GM23338 (cell line): ENCODE measurements around the gene LTBP4. TPM values are rescaled to one million over a fixed set of nuclear protein-coding genes. Genes with fewer than 3 reads are reported as not detected.

Experiments
- ATAC-seq: fragments of 200-7000 bp; cut with Tn5 transposase; 3 replicates; pipeline ENCODE4 v1.9.1; 2020
- DNase-seq: peaks from one replicate; pipeline ENCODE4 v3.0.0-alpha.2; 2015; ENCODE audit warnings: low spot score
- H2AFZ ChIP-seq: fragments of 200-600 bp; sonication (generic); 2 replicates; pipeline ENCODE4 v1.8.0; 2016; ENCODE audit warnings: antibody characterized with exemption, mild to moderate bottlenecking, moderate library complexity
- H3F3A ChIP-seq: fragments of 200-600 bp; sonication (generic); replicated peaks from 2 replicates; pipeline ENCODE4 v1.8.0; 2017; ENCODE audit warnings: antibody characterized with exemption, mixed run types, low read depth
- H3K27ac ChIP-seq: fragments of 200-600 bp; sonication (generic); 2 replicates; pipeline ENCODE4 v1.6.1; 2016; ENCODE audit warnings: low read depth
- H3K27me3 ChIP-seq: fragments of 200-600 bp; sonication (generic); 2 replicates; pipeline ENCODE4 v1.8.0; 2016; ENCODE audit warnings: mild to moderate bottlenecking, mixed run types, moderate library complexity; ENCODE audit not compliant: insufficient read depth
- H3K36me3 ChIP-seq: fragments of 200-600 bp; sonication (generic); 2 replicates; pipeline ENCODE4 v1.8.0; 2016; ENCODE audit warnings: mild to moderate bottlenecking; ENCODE audit not compliant: insufficient read depth
- H3K4me1 ChIP-seq: fragments of 200-600 bp; sonication (generic); 2 replicates; pipeline ENCODE4 v1.8.0; 2016; ENCODE audit warnings: mild to moderate bottlenecking, moderate library complexity; ENCODE audit not compliant: insufficient read depth
- H3K4me2 ChIP-seq: fragments of 200-600 bp; sonication (generic); 2 replicates; pipeline ENCODE4 v1.7.1; 2017; ENCODE audit warnings: mixed run types
- H3K4me3 ChIP-seq: fragments of 200-600 bp; sonication (generic); 2 replicates; pipeline ENCODE4 v1.6.1; 2016; ENCODE audit warnings: mixed run types
- H3K79me2 ChIP-seq: fragments of 200-600 bp; sonication (generic); replicated peaks from 2 replicates; pipeline ENCODE4 v1.8.0; 2017; ENCODE audit warnings: mild to moderate bottlenecking; ENCODE audit not compliant: insufficient read depth
- H3K9me2 ChIP-seq: fragments of 200-600 bp; sonication (generic); 2 replicates; pipeline ENCODE4 v1.8.0; 2017; ENCODE audit not compliant: insufficient read depth
- H4K20me1 ChIP-seq: fragments of 200-600 bp; sonication (generic); replicated peaks from 2 replicates; pipeline ENCODE4 v1.8.0; 2017; ENCODE audit warnings: mild to moderate bottlenecking; ENCODE audit not compliant: insufficient read depth
- H3K27ac Mint-ChIP-seq: 2 replicates; pipeline ENCODE4 v1.8.0; 2020; ENCODE audit warnings: inconsistent platforms, mild to moderate bottlenecking, moderate library complexity, mixed read lengths
- H3K27me3 Mint-ChIP-seq: 3 replicates; pipeline ENCODE4 v1.8.0; 2022; ENCODE audit warnings: low read depth, mild to moderate bottlenecking, moderate library complexity, mixed read lengths, inconsistent platforms; ENCODE audit not compliant: insufficient read depth, poor library complexity
- H3K36me3 Mint-ChIP-seq: 3 replicates; pipeline ENCODE4 v1.8.0; 2021; ENCODE audit warnings: low read depth, mild to moderate bottlenecking, inconsistent platforms, moderate library complexity, mixed read lengths
- H3K4me1 Mint-ChIP-seq: 3 replicates; pipeline ENCODE4 v1.8.0; 2020; ENCODE audit warnings: mild to moderate bottlenecking, inconsistent platforms, mixed read lengths
- H3K4me3 Mint-ChIP-seq: 3 replicates; pipeline ENCODE4 v1.8.0; 2021; ENCODE audit warnings: moderate library complexity, mild to moderate bottlenecking, inconsistent platforms, mixed read lengths
- H3K9me3 Mint-ChIP-seq: 3 replicates; pipeline ENCODE4 v1.8.0; 2020; ENCODE audit warnings: moderate library complexity, mild to moderate bottlenecking, inconsistent platforms, mixed read lengths
- CREB1 ChIP-seq: fragments of 250-450 bp; sonication (Bioruptor Pico); IDR thresholded peaks from 2 replicates; pipeline ENCODE4 v1.5.0; 2020; ENCODE audit warnings: low read depth, mild to moderate bottlenecking, moderate library complexity
- JUNB ChIP-seq: IDR thresholded peaks from one replicate; pipeline ENCODE4 v1.6.1; 2016; ENCODE audit warnings: antibody characterized with exemption; ENCODE audit not compliant: unreplicated experiment
- NANOG ChIP-seq: IDR thresholded peaks from 2 replicates; pipeline ENCODE4 v1.6.1; 2016; ENCODE audit warnings: antibody characterized with exemption, borderline replicate concordance
- POLR2AphosphoS5 ChIP-seq: IDR thresholded peaks from 2 replicates; pipeline ENCODE4 v1.6.1; 2016; ENCODE audit warnings: antibody characterized with exemption, low read depth
- STAT1 ChIP-seq: IDR thresholded peaks from one replicate; pipeline ENCODE4 v1.6.1; 2016; ENCODE audit warnings: antibody characterized with exemption; ENCODE audit not compliant: unreplicated experiment
- ZNF114 ChIP-seq: fragments of 250-450 bp; sonication (Bioruptor Pico); IDR thresholded peaks from 2 replicates; pipeline ENCODE4 v1.5.0; 2020; ENCODE audit warnings: mild to moderate bottlenecking, moderate library complexity
- ZNF331 ChIP-seq: fragments of 250-450 bp; sonication (Bioruptor Pico); IDR thresholded peaks from 2 replicates; pipeline ENCODE4 v1.5.0; 2020; ENCODE audit warnings: low read depth, mild to moderate bottlenecking, moderate library complexity
- polyA plus RNA-seq: library from polyadenylated mRNA; unstranded; fragments of >200 nt; fragmentation: Nextera tagmentation; extraction: Ambion mirVana; gene quantifications from 2 replicates; pipeline ENCODE4 v1.2.1, GENCODE V29; 2016
- total RNA-seq: library from RNA; depleted of rRNA; stranded (reverse); fragments of >200 nt; shearing (Covaris generic); gene quantifications from 2 replicates; pipeline ENCODE4 v1.2.3, GENCODE V29; 2014
- TF ChIP-seq, protein P1 (sequence below): IDR thresholded peaks from 2 replicates; pipeline ENCODE4 v1.6.1; 2016; ENCODE audit warnings: antibody characterized with exemption
- TF ChIP-seq, protein P2 (sequence below): IDR thresholded peaks from one replicate; pipeline ENCODE4 v1.6.1; 2018; ENCODE audit warnings: antibody characterized with exemption; ENCODE audit not compliant: unreplicated experiment
- TF ChIP-seq, protein P3 (sequence below): fragments of 250-450 bp; sonication (Bioruptor Pico); IDR thresholded peaks from 2 replicates; pipeline ENCODE4 v1.5.0; 2020; ENCODE audit warnings: mild to moderate bottlenecking, moderate library complexity

Gene LTBP4
- total and polyA plus RNA-seq, 2 experiments from 2014 or later: 50.3 to 65.0 TPM

DNA sequence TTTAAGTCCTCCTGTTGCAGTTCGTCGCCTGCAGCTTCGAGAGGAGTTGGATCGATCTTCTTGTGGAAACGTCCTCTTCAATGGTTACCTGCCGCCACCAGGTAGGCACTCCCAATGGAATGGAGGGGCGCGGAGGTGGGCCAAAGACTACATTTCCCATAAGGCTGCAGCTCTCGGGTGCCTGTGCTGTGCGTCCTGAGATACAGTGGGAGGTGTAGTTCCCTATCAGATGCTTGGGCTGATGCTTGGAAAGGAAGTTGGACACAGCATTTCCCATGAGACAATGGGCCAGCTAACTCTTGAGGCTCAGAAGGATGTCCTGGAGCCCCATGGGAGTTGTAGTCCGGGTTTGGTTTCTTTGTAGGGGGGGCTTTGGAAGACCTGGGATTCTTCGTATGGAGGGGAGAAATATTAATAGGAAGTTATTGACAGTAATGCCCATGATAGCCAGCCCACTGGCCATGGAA, 22.7 kb upstream of the LTBP4 start:
- Histone ChIP-seq H3K9me2 (no peaks in the 10 kb centered on the region), H3K27ac (no peak overlapping the region), H3F3A (peaks cover 4% of the 10 kb centered on the region; the same call in 1 of the 2 replicates), H4K20me1 (peaks cover 10% of the 10 kb centered on the region; the same call in 1 of the 2 replicates), H2AFZ (no peak overlapping the region), H3K79me2 (no peaks in the 10 kb centered on the region), H3K36me3 (peaks cover 11% of the 10 kb centered on the region; the same call in 1 of the 2 replicates), H3K4me2 (peak overlapping the region; percentile 98), H3K27me3 (no peaks in the 10 kb centered on the region), H3K4me1 (peaks cover 4% of the 10 kb centered on the region), H3K4me3 (peak overlapping the region; percentile 96; the same call in 1 of the 2 replicates)
- H3K4me1 Mint-ChIP-seq: peaks cover 22% of the 10 kb centered on the region
- TF ChIP-seq ZNF331 (CRISPR knock-in tag) (no peak), ZNF114 (no peak), POLR2AphosphoS5 (0 out of 2 replicates have a peak, but pooled peaks have one; percentile 24), JUNB (no peak), NANOG (no peak), STAT1 (no peak), CREB1 (peak; percentile 73)
- TF ChIP-seq, protein P1, sequence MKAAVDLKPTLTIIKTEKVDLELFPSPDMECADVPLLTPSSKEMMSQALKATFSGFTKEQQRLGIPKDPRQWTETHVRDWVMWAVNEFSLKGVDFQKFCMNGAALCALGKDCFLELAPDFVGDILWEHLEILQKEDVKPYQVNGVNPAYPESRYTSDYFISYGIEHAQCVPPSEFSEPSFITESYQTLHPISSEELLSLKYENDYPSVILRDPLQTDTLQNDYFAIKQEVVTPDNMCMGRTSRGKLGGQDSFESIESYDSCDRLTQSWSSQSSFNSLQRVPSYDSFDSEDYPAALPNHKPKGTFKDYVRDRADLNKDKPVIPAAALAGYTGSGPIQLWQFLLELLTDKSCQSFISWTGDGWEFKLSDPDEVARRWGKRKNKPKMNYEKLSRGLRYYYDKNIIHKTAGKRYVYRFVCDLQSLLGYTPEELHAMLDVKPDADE: peak; percentile 100
- TF ChIP-seq, protein P2, sequence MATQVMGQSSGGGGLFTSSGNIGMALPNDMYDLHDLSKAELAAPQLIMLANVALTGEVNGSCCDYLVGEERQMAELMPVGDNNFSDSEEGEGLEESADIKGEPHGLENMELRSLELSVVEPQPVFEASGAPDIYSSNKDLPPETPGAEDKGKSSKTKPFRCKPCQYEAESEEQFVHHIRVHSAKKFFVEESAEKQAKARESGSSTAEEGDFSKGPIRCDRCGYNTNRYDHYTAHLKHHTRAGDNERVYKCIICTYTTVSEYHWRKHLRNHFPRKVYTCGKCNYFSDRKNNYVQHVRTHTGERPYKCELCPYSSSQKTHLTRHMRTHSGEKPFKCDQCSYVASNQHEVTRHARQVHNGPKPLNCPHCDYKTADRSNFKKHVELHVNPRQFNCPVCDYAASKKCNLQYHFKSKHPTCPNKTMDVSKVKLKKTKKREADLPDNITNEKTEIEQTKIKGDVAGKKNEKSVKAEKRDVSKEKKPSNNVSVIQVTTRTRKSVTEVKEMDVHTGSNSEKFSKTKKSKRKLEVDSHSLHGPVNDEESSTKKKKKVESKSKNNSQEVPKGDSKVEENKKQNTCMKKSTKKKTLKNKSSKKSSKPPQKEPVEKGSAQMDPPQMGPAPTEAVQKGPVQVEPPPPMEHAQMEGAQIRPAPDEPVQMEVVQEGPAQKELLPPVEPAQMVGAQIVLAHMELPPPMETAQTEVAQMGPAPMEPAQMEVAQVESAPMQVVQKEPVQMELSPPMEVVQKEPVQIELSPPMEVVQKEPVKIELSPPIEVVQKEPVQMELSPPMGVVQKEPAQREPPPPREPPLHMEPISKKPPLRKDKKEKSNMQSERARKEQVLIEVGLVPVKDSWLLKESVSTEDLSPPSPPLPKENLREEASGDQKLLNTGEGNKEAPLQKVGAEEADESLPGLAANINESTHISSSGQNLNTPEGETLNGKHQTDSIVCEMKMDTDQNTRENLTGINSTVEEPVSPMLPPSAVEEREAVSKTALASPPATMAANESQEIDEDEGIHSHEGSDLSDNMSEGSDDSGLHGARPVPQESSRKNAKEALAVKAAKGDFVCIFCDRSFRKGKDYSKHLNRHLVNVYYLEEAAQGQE: no peak
- TF ChIP-seq, protein P3, sequence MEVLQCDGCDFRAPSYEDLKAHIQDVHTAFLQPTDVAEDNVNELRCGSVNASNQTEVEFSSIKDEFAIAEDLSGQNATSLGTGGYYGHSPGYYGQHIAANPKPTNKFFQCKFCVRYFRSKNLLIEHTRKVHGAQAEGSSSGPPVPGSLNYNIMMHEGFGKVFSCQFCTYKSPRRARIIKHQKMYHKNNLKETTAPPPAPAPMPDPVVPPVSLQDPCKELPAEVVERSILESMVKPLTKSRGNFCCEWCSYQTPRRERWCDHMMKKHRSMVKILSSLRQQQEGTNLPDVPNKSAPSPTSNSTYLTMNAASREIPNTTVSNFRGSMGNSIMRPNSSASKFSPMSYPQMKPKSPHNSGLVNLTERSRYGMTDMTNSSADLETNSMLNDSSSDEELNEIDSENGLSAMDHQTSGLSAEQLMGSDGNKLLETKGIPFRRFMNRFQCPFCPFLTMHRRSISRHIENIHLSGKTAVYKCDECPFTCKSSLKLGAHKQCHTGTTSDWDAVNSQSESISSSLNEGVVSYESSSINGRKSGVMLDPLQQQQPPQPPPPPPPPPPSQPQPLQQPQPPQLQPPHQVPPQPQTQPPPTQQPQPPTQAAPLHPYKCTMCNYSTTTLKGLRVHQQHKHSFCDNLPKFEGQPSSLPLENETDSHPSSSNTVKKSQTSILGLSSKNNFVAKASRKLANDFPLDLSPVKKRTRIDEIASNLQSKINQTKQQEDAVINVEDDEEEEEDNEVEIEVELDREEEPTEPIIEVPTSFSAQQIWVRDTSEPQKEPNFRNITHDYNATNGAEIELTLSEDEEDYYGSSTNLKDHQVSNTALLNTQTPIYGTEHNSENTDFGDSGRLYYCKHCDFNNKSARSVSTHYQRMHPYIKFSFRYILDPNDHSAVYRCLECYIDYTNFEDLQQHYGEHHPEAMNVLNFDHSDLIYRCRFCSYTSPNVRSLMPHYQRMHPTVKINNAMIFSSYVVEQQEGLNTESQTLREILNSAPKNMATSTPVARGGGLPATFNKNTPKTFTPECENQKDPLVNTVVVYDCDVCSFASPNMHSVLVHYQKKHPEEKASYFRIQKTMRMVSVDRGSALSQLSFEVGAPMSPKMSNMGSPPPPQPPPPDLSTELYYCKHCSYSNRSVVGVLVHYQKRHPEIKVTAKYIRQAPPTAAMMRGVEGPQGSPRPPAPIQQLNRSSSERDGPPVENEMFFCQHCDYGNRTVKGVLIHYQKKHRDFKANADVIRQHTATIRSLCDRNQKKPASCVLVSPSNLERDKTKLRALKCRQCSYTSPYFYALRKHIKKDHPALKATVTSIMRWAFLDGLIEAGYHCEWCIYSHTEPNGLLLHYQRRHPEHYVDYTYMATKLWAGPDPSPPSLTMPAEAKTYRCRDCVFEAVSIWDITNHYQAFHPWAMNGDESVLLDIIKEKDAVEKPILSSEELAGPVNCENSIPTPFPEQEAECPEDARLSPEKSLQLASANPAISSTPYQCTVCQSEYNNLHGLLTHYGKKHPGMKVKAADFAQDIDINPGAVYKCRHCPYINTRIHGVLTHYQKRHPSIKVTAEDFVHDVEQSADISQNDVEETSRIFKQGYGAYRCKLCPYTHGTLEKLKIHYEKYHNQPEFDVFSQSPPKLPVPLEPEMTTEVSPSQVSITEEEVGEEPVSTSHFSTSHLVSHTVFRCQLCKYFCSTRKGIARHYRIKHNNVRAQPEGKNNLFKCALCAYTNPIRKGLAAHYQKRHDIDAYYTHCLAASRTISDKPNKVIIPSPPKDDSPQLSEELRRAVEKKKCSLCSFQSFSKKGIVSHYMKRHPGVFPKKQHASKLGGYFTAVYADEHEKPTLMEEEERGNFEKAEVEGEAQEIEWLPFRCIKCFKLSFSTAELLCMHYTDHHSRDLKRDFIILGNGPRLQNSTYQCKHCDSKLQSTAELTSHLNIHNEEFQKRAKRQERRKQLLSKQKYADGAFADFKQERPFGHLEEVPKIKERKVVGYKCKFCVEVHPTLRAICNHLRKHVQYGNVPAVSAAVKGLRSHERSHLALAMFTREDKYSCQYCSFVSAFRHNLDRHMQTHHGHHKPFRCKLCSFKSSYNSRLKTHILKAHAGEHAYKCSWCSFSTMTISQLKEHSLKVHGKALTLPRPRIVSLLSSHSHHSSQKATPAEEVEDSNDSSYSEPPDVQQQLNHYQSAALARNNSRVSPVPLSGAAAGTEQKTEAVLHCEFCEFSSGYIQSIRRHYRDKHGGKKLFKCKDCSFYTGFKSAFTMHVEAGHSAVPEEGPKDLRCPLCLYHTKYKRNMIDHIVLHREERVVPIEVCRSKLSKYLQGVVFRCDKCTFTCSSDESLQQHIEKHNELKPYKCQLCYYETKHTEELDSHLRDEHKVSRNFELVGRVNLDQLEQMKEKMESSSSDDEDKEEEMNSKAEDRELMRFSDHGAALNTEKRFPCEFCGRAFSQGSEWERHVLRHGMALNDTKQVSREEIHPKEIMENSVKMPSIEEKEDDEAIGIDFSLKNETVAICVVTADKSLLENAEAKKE (CRISPR knock-in tag): no peak
- H3K27ac Mint-ChIP-seq: no peak overlapping the region
- peaks cover 28% of the 10 kb centered on the region for H3K36me3 Mint-ChIP-seq
- H3K4me3 Mint-ChIP-seq: peak overlapping the region; percentile 91
- ATAC-seq (peak; percentile 79), DNase-seq (peak; percentile 96)
- peaks cover 3% of the 10 kb centered on the region; the same call in 2 of the 3 replicates for H3K9me3 Mint-ChIP-seq
- peaks cover 13% of the 10 kb centered on the region for H3K27me3 Mint-ChIP-seq
